HG02610 (cell line): ENCODE results near the gene MPP2.
"Not testable (repeated sequence)": the region's sequence is repeated elsewhere in the genome, so short reads cannot be mapped to it uniquely, and the experiment has no call there.

ENCODE experiments used
- ATAC-seq: cut with Tn5 transposase; IDR thresholded peaks from one replicate; pipeline ENCODE4 v1.9.1; 2021; ENCODE audit warnings: mild to moderate bottlenecking, moderate library complexity; ENCODE audit not compliant: unreplicated experiment

The MPP2 gene

GRCh38 chr17:43907425-43907981 is at the start of gene MPP2:
MPP2 (minus strand) TSS chr17:43907536; CDS start chr17:43904460, 3,076 bp downstream.
- ATAC-seq = no peak

- ATAC-seq = no peak
These were observed 48.9 kb upstream of the MPP2 start for GRCh38 chr17:43956222-43956621.

GRCh38 chr17:43953746-43954145 is 46.4 kb upstream of the MPP2 start, which contains the start of gene PYY:
PYY (minus strand) TSS chr17:43953940; CDS start chr17:43953483, 457 bp downstream.
- ATAC-seq = no peak

- no peak for ATAC-seq
These were observed 45.7 kb upstream of the MPP2 start for GRCh38 chr17:43952724-43953666.

GRCh38 chr17:43952351-43952723 is 45.0 kb upstream of the MPP2 start:
- no peak for ATAC-seq

- ATAC-seq = no peak
These were observed 44.4 kb upstream of the MPP2 start for GRCh38 chr17:43951750-43952149.

- ATAC-seq = no peak
These were observed 43.2 kb upstream of the MPP2 start for GRCh38 chr17:43950554-43950953.

GRCh38 chr17:43949781-43950180 is 42.4 kb upstream of the MPP2 start:
- ATAC-seq = no peak

- no peak for ATAC-seq
These were observed 39.4 kb upstream of the MPP2 start for GRCh38 chr17:43946781-43947180.

GRCh38 chr17:43945074-43945829 is 37.9 kb upstream of the MPP2 start:
- no peak for ATAC-seq

GRCh38 chr17:43942051-43942685 is 34.8 kb upstream of the MPP2 start, which contains the start of gene PPY:
PPY (minus strand) TSS chr17:43942476; CDS start chr17:43941654, 822 bp downstream.
- ATAC-seq = no peak

- no peak for ATAC-seq
These were observed 33.3 kb upstream of the MPP2 start for GRCh38 chr17:43940630-43941029.

- no peak for ATAC-seq
These were observed 32.5 kb upstream of the MPP2 start for GRCh38 chr17:43939886-43940285.

- ATAC-seq = not testable (repeated sequence)
These were observed 32.1 kb upstream of the MPP2 start for GRCh38 chr17:43939452-43939851.

- no peak for ATAC-seq
These were observed 31.5 kb upstream of the MPP2 start for GRCh38 chr17:43938838-43939182.

GRCh38 chr17:43936434-43936833 is 29.1 kb upstream of the MPP2 start:
- no peak for ATAC-seq

- no peak for ATAC-seq
These were observed 28.6 kb upstream of the MPP2 start for GRCh38 chr17:43935926-43936261.

GRCh38 chr17:43935204-43935925 is 28.0 kb upstream of the MPP2 start:
- ATAC-seq = no peak

GRCh38 chr17:43932923-43933322 is 25.6 kb upstream of the MPP2 start:
- no peak for ATAC-seq

GRCh38 chr17:43932357-43932756 is 25.0 kb upstream of the MPP2 start:
- ATAC-seq = no peak
